GM20000 (cell line): Measurements from ENCODE around the gene GSG1L.
"Not testable (repeated sequence)": the region's sequence is repeated elsewhere in the genome, so short reads cannot be mapped to it uniquely, and the experiment has no call there.

Source experiments
- DNase-seq: peaks from one replicate; pipeline ENCODE4 v3.0.0; 2012; ENCODE audit warnings: low spot score
- TF ChIP-seq, protein P1 (sequence below): IDR thresholded peaks from 2 replicates; pipeline ENCODE4 v1.5.1; 2012; ENCODE audit warnings: mild to moderate bottlenecking, control low read depth; ENCODE audit errors: extremely low read depth, missing control alignments

Gene GSG1L

DNA sequence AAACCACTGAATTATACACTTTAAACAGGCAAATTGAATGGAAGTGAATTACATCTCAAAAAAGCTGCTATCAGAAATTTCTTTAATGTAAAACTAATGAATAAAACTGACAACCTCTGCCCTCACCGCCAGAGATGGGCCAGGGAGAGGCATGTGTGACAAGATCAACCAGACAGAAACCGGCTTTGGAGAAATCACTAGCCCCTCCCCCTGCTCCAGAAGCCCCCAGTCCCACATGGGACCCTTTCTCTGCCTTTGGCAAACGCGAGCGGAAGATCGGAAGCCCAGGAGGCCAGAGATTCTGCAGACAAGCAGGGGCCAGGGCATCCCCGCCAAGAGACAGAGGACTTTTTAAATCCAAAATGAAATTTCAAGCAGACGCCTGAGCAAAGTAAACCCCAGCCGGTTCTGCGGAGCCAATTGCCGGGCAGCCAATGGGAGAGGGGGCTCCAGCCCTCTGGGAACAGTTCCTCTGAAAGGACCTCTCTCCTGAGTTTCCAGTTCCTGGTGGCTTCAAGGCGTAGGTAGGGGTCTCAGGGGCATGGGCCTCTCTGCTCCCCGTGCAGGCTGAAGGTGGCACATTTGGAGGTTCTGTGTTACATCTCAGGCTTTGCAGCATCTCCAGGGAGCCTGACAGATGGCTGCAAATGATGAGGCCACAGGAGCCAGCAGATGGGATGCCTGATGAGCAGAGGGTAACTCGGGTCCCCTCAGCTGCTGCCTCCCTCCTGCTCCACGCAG lies 118.1 kb downstream of the GSG1L start:
- DNase-seq: no peak
- TF ChIP-seq, protein P1, sequence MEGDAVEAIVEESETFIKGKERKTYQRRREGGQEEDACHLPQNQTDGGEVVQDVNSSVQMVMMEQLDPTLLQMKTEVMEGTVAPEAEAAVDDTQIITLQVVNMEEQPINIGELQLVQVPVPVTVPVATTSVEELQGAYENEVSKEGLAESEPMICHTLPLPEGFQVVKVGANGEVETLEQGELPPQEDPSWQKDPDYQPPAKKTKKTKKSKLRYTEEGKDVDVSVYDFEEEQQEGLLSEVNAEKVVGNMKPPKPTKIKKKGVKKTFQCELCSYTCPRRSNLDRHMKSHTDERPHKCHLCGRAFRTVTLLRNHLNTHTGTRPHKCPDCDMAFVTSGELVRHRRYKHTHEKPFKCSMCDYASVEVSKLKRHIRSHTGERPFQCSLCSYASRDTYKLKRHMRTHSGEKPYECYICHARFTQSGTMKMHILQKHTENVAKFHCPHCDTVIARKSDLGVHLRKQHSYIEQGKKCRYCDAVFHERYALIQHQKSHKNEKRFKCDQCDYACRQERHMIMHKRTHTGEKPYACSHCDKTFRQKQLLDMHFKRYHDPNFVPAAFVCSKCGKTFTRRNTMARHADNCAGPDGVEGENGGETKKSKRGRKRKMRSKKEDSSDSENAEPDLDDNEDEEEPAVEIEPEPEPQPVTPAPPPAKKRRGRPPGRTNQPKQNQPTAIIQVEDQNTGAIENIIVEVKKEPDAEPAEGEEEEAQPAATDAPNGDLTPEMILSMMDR: no peak

DNA sequence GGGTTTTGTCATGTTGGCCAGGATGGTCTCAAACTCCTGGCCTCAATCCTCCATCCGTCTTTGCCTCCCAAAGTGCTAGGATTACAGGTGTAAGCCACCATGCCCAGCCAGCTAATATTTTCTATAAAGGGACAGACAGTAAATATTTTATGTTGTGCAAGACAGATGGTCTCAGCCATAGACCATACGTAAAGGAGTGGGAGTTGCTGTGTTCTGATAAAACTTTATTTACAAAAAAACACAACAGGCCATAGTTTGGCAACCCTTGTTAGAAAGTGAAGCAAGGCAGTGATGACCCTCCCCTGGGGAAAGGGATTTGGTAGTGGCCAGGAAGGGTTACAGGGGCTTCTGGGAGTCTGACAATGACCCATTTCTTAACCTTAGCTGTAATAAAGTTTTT lies 119.7 kb downstream of the GSG1L start:
- TF ChIP-seq, protein P1: no peak
- no peak for DNase-seq

DNA sequence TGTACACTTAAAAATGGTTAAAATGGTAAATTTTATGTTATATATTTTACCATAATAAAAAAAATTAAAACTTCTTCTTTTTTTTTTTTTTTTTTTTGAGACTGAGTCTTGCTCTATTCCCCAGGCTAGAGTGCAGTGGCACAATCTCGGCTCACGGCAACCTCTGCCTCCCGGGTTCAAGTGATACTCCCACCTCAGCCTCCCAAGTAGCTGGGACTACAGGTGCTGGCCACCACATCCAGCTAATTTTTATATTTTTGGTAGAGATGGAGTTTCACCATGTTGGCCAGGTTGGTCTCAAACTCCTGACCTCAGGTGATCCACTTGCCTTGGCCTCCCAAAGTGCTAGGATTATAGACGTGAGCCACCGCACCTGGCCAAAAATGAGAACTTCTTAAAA lies 121.4 kb downstream of the GSG1L start:
- not testable (repeated sequence) for DNase-seq

DNA sequence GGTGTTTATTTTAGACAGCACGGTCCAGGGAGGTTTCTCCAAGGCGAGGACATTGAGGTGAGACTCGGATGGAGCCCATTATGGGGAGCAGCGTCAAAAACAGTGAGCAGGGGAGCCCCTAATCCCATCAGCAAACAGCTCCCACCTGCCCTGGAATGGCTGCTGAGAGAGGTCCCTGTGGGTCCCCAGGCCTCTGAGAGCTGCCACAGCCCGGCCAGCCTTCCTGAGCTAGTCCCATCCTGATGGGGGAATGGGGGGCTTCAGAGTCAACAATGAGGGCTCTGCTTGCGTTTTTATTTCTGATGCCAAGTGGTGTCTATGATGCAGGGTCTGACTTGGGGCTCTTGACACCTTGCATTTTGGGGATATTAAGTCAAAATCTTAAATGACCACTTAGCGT lies 128.4 kb downstream of the GSG1L start:
- TF ChIP-seq, protein P1: no peak
- no peak for DNase-seq

DNA sequence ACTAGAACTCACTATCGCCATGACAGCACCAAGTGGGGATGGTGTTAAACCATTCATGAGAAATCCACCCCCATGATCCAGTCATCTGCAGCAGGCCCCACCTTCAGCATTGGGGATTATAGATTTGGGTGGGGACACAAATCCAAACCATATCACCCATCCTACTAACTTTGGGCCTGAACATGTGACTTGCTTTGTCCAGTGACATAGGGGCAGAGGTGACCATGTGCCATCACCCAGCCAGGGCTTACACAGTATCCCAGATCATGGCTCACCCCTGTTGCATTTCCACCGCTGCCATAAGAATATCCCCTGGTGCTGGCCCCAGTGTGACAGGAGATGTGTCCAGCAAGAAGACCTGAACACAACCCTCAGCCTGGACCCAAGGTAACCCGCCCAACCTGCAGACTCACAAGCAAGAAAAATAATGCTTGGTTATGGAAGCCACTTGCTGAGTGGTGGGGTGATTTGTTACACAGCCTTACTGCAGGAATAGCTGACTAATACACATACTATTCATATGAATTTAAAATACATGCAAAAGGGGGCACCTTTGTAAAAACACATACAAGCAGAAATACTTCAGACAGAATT lies 130.9 kb downstream of the GSG1L start:
- DNase-seq: no peak
- TF ChIP-seq, protein P1: no peak

- TF ChIP-seq, protein P1: no peak
- no peak for DNase-seq
Measured at GRCh38 chr16:27929818-27930217, 133.7 kb downstream of the GSG1L start.

- DNase-seq: no peak
- TF ChIP-seq, protein P1: no peak
Measured at GRCh38 chr16:27928542-27928941, 135.0 kb downstream of the GSG1L start.
